GM12892 (cell line): ENCODE measurements around the gene OR4C12. TPM values are rescaled to one million over a fixed set of nuclear protein-coding genes. Genes with fewer than 3 reads are reported as not detected.
"Not testable (repeated sequence)": the region's sequence is repeated elsewhere in the genome, so short reads cannot be mapped to it uniquely, and the experiment has no call there.

Source experiments
- DNase-seq: peaks from one replicate; pipeline ENCODE4 v3.0.0; 2011; ENCODE audit not compliant: insufficient read length
- FAIRE-seq: peaks from 2 replicates; lab custom pipeline; 2011; peaks lifted over from hg19 to GRCh38; lab: Jason Lieb, UNC
- POLR2A ChIP-seq: IDR thresholded peaks from 2 replicates; pipeline ENCODE4 v1.6.1; 2011; ENCODE audit warnings: low read depth, low read length, control low read depth
- POLR2AphosphoS5 ChIP-seq: IDR thresholded peaks from 2 replicates; pipeline ENCODE4 v1.6.1; 2011; ENCODE audit warnings: low read depth, low read length, control low read depth
- TAF1 ChIP-seq: IDR thresholded peaks from 2 replicates; pipeline ENCODE4 v1.6.1; 2011; ENCODE audit warnings: low read depth, mild to moderate bottlenecking, control low read depth, low read length, borderline replicate concordance
- polyA plus RNA-seq: library from polyadenylated mRNA; unstranded; fragments of >200 nt; gene quantifications from one replicate; pipeline ENCODE4 v1.2.1, GENCODE V29; 2012; ENCODE audit warnings: missing spikeins, inconsistent platforms; ENCODE audit not compliant: missing spikeins

Gene OR4C12
- polyA plus RNA-seq, result not detected

- FAIRE-seq, DNase-seq: not testable (repeated sequence)
Observed at GRCh38 chr11:49982435-49982834, at the start of gene OR4C12. TSS of gene OR4C12 (minus strand) at chr11:49982535. CDS start at chr11:49982501, 34 bp downstream.

- TF ChIP-seq TAF1, result no peak
- no peak for TF ChIP-seq POLR2A
- no peak for TF ChIP-seq POLR2AphosphoS5
- FAIRE-seq, result no peak
- DNase-seq, result no peak
Observed at GRCh38 chr11:50030193-50030592, 47.9 kb upstream of the OR4C12 start.

- DNase-seq, result no peak
- TF ChIP-seq POLR2AphosphoS5, result no peak
- no peak for TF ChIP-seq TAF1
- TF ChIP-seq POLR2A, result no peak
- FAIRE-seq, result peak; percentile 58
Observed at GRCh38 chr11:49995565-49995964, 13.2 kb upstream of the OR4C12 start.

- DNase-seq, FAIRE-seq: not testable (repeated sequence)
Observed at GRCh38 chr11:49973439-49973838, 8.9 kb downstream of the OR4C12 start.

GRCh38 chr11:49952091-49952490 is 30.2 kb downstream of the OR4C12 start, which contains the start of gene OR4C13:
TSS of gene OR4C13 (plus strand) at chr11:49952391. CDS start at chr11:49952423, 32 bp downstream.
- TF ChIP-seq POLR2AphosphoS5 (no peak), TAF1 (no peak), POLR2A (no peak)
- FAIRE-seq, result no peak

GRCh38 chr11:49948701-49949100 is 33.6 kb downstream of the OR4C12 start:
- not testable (repeated sequence) for DNase-seq, FAIRE-seq

More at GRCh38 chr11:49952091-49952490, 30.2 kb downstream of the OR4C12 start, which contains the start of gene OR4C13:
- DNase-seq, result no peak
